ENCODE data around the gene SMAP2. TPM values are rescaled to one million over a fixed set of nuclear protein-coding genes. Genes with fewer than 3 reads are reported as not detected.

SMAP2 gene
- total RNA-seq, 1 donor from 2014 or later, result 72.8 TPM

- no peak for ATAC-seq
These were observed 43.2 kb downstream of the SMAP2 start for GRCh38 chr1:40416709-40417108.

GRCh38 chr1:40421431-40422384, 48.2 kb downstream of the SMAP2 start:
- Histone ChIP-seq H3K4me1 (peaks cover 12% of the 10 kb centered on the region), H3K27ac (no peak overlapping the region), H3K9me3 (no peaks in the 10 kb centered on the region), H3K27me3 (ENCODE audit: low read depth) (no peaks in the 10 kb centered on the region), H3K36me3 (peaks cover 40% of the 10 kb centered on the region), H3K4me3 (no peak overlapping the region)
- intact Hi-C loops (cut with DNase I), result no loop called here
- no peak for TF ChIP-seq CTCF (IDR thresholded peaks at IDR 0.05)
- ATAC-seq (peak; percentile 59 to 63), DNase-seq (no peak)

More at GRCh38 chr1:40416709-40417108, 43.2 kb downstream of the SMAP2 start:
- no peak overlapping the region for H3K4me3 ChIP-seq
- peaks cover 80% of the 10 kb centered on the region for H3K36me3 ChIP-seq
- no peak for DNase-seq
- no peaks in the 10 kb centered on the region for H3K9me3 ChIP-seq
- intact Hi-C loops (cut with DNase I), result no loop called here
- no peak overlapping the region for H3K27ac ChIP-seq
- H3K4me1 ChIP-seq, result peaks cover 3% of the 10 kb centered on the region
- no peaks in the 10 kb centered on the region for H3K27me3 ChIP-seq (ENCODE audit: low read depth)
- no peak for TF ChIP-seq CTCF (IDR thresholded peaks at IDR 0.05)

DNA sequence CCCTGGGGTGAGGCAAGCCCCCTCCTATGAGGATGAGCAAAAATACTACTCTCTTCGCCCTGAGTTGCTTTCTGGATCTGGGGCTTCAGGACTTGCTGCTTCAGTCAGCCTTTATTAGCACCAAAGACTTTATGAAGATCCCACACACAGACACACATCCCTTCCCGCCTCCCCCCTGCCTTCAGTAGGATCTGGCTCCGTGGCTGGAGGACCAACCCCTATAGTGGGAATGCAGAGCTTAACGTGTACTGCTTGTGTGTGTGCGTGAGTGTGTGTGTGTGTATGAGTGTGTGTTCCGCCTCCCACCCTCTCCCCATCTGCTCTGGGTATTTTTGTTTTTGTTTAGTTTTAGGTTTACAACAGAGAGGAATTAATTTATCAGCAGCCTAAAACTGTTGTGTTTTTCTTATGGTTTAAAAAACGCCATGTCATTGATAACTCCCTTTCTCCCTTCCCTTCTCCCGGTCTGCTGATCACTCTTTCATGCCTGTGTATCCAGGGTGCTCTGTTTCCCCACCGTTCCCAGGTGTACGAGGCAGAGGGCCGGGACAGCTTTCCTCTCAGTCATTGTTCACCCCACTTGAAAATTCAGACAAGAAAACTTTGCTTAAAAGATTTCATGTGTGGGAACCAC, 49.2 kb downstream of the SMAP2 start:
- Histone ChIP-seq H3K4me1 (peaks cover 12% of the 10 kb centered on the region), H3K4me3 (no peak overlapping the region), H3K36me3 (peaks cover 30% of the 10 kb centered on the region), H3K27ac (no peak overlapping the region), H3K9me3 (no peaks in the 10 kb centered on the region), H3K27me3 (ENCODE audit: low read depth) (no peaks in the 10 kb centered on the region)
- intact Hi-C loops (cut with DNase I), result no loop called here
- no peak for DNase-seq
- no peak for TF ChIP-seq CTCF (IDR thresholded peaks at IDR 0.05)
- ATAC-seq, result peak in 1 of 2 donors; percentile 5

GRCh38 chr1:40423264-40423642, 49.7 kb downstream of the SMAP2 start:
- Histone ChIP-seq H3K36me3 (peaks cover 25% of the 10 kb centered on the region), H3K4me3 (no peak overlapping the region), H3K9me3 (no peaks in the 10 kb centered on the region), H3K27me3 (ENCODE audit: low read depth) (no peaks in the 10 kb centered on the region), H3K4me1 (peaks cover 12% of the 10 kb centered on the region), H3K27ac (no peak overlapping the region)
- intact Hi-C loops (cut with DNase I), result no loop called here
- TF ChIP-seq CTCF (IDR thresholded peaks at IDR 0.05), result no peak
- ATAC-seq (peak; percentile 60 to 70), DNase-seq (no peak)

- Histone ChIP-seq H3K27me3 (ENCODE audit: low read depth) (no peaks in the 10 kb centered on the region), H3K27ac (no peak overlapping the region), H3K36me3 (peaks cover 17% of the 10 kb centered on the region), H3K4me3 (no peak overlapping the region), H3K9me3 (no peaks in the 10 kb centered on the region), H3K4me1 (peaks cover 12% of the 10 kb centered on the region)
- no peak for TF ChIP-seq CTCF (IDR thresholded peaks at IDR 0.05)
- ATAC-seq (peak in 1 of 2 donors; percentile 21), DNase-seq (no peak)
- intact Hi-C loops (cut with DNase I), result no loop called here
These were observed 50.6 kb downstream of the SMAP2 start for GRCh38 chr1:40423951-40424618.
